DMS153 (cell line): ENCODE results near the gene GRB2.
A peak's percentile ranks its signal among the peaks of the same experiment; 100 is the strongest.
"Not testable (repeated sequence)": the region's sequence is repeated elsewhere in the genome, so short reads cannot be mapped to it uniquely, and the experiment has no call there.

ENCODE experiments used
- DNase-seq: peaks from one replicate; lab custom pipeline; 2025; lab: John Stamatoyannopoulos, UW

GRB2 gene

GRCh38 chr17:75318211-75318610 lies 87.3 kb downstream of the GRB2 start:
- DNase-seq = no peak

GRCh38 chr17:75317671-75318070 lies 87.8 kb downstream of the GRB2 start:
- DNase-seq = no peak

- no peak for DNase-seq
Measured at GRCh38 chr17:75316253-75316652, 89.2 kb downstream of the GRB2 start.

GRCh38 chr17:75315541-75316243 lies 89.8 kb downstream of the GRB2 start:
- no peak for DNase-seq

DNA sequence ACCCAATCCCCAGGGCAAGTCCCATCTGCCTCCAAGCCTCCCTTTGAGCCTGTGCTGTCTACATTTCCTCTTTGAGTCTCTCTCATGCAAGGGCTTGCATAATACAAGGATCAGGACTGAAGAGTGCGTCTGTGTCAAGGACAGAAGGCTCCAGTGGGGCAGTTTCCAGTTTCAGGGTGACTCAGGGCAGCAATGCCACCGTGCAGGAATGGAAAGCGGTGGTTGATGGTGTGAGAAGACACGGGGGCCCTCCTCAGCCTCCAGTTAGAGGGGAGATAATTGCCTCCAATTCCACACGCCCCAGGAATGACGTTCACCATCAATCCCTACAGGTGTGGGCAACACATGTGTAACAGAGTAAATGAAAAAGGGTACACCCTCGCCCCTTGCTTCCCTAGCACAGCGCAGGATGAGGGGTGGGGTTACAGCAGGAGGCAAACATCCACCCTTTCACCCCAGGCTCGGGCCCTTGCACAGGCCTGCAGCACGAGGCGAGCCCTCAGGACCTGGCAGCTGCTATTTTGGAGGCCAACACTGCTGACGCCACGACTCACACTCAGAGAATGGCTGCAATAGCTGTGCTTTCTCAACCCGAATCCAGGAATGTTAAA lies 91.4 kb downstream of the GRB2 start:
- DNase-seq = no peak

DNA sequence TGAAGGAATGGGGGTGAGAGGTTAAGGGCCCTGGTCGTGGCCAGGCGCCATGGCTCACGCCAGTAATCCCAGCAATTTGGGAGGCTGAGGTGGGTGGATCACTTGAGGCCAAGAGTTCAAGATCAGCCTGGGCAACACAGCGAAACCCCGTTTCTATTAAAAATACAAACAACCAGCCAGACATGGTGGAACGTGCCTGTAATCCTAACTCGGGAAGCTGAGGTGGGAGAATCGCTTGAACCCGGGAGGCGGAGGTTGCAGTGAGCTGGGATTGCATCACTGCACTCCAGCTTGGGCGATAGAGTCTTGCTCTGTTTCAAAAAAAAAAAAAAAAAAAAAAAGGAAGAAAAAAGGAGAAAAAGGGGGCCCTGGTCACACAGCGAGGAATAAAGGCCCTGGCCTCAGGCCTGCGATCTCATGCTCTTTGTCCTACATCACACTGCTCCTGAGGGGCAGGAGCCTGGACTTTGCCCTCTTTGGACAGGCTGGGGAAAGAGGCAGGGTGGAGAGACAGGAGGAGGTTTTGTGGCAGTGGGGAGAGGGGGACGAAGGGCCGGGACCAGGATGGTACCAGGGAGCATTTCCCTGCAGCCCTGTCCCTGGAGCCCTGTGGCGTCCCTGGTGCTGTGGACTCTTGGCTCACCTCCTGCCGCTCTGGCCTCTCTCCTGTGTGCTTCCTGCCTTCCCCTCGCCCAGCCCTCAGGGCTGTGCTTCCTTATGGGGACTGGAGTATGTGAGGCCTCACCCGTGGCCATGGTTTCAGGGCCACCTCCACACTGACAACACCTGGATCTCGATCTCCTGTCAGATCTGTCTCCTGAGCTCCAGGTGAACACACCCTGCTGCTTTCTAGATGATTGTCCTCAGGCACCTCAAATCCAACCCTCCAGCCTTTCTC lies 96.5 kb downstream of the GRB2 start:
- no peak for DNase-seq

- DNase-seq = no peak
Measured at GRCh38 chr17:75307957-75308731, 97.3 kb downstream of the GRB2 start.

DNA sequence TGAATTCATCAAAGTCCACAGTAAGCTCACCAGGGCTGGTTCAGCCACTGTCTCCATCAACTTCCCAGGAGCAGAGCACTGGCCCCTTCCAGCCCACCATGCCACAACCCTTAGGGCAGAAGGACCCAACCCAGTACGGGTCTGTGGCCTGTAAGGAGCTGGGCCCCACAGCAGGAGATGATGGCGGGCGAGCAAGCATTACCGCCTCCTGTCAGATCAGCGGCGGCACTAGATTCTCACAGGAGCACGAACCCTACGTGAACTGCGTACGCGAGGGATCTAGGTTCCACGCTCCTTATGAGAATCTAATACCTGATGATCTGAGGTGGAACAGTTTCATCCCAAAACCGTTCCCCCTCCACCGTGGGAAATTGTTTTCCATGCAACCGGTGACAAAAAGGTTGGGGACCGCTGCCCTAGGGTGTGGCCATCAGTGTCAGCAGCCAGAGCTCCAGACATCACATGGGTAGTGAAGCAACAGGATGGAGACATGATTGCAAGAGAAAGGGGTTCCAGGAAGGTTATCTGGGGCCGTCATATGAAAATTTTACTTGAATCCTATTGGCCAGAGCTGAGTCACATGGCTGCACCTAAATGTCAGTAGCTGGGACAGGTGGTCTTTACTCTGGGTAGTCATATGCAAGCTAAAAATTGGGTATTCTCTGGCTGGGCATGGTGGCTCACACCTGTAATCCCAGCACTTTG lies 103.8 kb downstream of the GRB2 start:
- no peak for DNase-seq

- DNase-seq = no peak
Measured at GRCh38 chr17:75301049-75301448, 104.4 kb downstream of the GRB2 start.

DNA sequence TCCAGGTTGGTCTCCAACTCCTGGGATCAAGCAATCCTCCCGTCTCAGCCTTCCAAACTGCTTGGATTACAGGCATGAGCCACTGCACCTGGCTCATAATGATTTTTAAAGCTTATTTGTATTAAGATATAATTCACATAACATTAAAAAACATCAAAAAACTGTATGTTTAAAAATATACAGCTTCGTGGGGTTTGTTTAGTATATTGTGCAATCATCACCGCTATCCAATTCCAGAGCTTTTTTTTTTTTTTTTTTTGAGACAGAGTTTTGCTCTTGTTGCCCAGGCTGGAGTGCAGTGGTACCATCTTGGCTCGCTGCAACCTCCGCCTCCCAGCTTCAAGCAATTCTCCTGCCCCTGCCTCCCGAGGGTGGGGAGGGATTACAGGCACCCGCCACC lies 105.2 kb downstream of the GRB2 start:
- no peak for DNase-seq

DNA sequence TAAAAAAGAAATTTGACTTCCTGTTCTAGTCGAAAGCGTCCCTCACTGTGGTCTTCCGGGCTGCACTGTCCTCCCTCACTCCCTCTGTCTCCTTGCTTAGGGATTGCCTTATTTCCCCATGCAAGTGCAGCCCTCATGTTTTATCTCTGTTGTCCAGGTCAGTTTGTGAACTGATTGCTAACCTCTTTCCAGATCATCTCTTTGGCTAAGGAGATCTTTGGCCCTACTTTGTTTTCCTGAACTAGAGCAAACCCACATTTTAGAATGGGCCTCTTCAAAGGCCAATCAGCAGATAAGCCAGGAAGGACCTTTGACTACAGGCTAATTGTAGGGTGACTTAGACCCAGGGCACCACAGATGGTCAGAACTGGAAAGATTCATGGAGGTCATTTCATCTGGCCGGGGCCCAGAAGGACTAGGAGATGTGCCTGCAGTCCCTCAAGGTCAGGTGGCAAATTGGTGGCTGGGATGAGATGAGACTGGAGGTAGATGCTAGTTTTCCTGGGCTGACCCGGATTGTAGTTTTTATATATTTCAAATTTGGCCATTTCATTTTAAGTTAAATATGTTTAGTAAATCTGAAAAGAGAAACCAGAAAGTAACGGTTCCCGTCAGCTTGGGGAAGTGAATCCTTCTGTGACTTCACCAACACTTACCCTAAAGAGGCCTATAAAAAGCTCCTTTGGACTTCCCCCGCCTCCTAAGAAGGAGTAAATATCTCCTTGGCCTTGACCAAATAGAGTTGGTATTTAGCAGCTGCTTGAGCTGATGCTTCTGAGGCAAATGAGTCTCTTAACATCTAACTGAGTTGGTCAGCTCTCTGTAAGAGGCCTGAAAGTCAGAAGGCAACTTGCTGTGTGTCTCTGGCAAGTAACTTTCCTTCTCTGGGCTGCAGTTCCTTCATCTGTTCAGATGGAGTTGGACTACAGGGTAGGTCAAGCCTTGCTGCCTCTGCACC lies 110.0 kb downstream of the GRB2 start:
- DNase-seq = no peak

DNA sequence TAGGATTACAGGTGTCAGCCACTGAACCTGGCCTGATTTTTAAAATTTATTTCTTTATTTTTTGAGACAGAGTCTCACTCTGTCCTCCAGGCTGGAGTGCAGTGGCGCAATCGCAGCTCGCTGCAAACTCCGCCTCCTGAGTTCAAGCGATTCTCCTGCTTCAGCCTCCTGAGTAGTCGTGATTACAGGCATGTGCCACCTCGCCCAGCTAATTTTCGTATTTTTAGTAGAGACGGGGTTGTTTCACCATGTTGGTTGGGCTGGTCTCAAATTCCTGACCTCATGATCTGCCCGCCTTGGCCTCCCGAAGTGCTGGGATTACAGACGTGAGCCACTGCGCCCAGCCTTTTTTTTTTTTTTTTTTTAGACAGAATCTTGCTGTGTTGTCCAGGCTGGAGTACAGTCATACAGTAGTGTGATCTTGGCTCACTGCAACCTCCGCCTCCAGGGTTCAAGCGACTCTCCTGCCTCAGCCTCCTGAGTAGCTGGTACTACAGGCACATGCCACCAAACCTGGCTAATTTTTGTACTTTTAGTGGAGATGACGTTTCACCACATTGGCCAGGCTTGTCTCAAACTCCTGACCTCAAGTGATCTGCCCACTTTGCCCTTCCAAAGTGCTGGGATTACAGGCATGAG lies 112.5 kb downstream of the GRB2 start:
- not testable (repeated sequence) for DNase-seq

- DNase-seq = no peak
Measured at GRCh38 chr17:75289832-75290337, 115.6 kb downstream of the GRB2 start.

DNA sequence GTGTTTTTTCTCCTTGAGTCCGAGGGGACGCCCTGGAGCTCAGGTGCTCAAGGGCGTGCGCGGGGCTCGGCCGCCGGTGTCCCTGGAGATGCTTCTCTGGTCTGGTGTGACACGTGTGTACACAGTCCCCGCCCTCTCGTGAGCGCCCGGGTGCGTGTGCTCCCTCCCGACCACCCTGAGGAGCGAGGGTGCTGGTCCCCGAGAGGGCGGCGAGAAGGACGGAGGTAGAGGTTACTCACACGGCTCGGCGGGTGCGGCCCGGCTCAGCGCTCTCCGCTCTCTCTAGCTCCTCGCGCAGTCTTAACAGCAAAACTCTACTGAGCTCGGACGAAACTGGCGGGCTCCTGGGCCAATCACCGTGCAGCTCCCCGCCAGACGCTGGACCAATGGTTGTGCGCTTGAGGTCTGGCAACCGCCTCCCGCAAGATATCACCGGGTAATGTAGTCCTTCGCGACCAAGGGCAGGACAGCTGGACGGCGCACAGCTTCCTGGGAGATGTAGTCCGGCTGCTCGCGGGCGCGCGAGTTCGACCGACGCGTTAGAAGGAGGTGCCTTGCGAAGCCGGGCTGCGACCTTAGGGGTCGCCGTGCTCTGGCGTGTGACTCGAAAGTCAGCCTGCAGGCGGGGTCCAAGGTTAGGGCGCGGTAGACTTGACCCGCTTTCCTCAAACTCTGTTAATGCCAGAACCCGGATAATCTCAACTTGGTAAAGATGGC lies 116.2 kb downstream of the GRB2 start, which contains the start of gene SLC25A19:
TSS of gene SLC25A19 (minus strand) at position 319 of the 717 bp plus-strand sequence. CDS start 2,669 bp downstream, outside the sequence.
- DNase-seq = peak; percentile 97

DNA sequence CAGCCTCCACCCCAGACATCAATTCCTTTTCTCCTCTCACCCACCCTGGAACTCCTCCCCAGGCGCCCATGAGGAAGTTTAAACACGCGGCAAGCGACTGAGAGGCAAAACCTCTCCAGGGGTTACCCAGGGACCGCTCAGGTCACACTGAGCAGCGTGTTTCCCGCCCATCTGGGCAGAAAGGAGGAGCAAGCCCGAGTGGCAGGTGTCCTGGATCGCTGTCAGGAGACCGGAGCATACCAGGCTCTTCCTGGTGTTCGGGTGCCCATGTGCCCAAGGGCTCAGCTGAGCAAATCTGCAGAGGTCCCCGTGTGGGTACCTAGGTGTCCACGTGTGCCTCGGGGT lies 116.7 kb downstream of the GRB2 start:
- peak; percentile 31 for DNase-seq

DNA sequence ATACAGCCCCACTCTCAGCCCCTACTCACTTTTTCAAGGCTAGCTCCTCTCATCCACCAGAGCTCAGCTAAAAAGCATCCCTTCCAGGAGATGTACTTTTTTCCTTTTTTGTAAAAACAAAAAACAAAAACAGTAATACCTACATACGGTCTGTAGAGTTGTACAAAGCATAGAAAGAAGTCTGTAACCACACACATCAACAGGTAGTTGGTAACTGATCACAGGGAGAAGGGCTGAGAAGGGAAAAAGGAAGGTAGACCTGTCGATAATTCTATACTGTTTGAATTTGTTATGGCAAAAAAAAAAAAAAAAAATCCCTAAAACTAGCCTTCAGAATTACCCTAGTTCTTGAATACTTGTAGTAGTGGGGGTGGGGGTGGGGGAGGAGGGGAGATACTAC lies 117.1 kb downstream of the GRB2 start:
- DNase-seq = no peak

DNA sequence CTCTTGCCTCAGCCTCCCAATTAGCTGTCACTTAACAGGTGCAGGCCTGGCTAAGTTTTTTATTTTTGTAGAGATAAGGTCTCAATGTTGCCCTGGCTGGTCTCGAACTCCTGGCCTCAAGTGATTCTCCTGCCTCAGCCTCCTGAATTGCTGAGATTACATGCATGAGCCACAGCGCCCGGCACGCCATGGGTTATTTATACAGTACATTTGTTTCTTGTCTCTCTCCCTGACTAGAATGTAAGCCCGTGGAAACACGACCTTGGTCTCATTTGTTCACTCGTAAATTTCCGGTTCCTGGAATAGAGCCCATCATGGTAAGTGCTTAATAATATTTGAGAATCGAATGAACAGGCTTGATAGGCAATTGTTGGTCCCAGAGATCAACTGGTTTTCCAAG lies 118.3 kb downstream of the GRB2 start:
- no peak for DNase-seq

DNA sequence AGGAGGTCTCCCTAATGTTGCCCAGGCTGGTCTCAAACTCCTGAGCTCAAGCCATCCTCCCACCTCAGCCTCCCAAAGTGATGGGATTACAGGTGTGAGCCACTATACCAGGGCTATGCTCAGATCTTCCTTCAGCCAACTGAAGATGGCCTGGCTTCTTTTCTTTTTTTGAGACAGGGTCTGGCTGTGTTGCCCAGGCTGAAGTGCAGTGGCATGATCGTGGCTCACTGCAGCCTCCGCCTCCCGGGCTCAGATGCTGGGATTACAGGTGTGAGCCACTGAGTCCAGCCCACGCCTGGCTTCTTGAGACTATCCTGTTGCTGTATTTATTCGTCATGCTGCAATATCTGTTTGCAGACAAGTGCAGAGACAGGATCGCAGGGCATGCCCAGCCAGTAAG lies 120.4 kb downstream of the GRB2 start:
- DNase-seq = no peak

DNA sequence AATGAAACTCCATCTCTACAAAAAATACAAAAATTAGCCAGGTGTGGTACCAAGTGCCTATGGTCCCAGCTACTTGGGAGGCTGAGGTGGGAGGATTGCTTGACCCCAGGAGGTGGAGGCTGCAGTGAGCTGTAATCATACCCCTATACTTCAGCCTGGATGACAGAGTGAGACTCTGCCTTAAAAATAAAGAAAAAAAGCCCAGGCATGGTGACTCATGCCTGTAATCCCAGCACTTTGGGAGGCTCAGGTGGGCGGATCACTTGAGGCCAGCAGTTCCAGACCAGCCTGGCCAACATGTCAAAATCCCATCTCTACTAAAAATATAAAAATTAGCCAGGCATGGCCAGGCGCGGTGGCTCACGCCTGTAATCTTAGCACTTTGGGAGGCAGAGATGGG lies 125.3 kb downstream of the GRB2 start:
- DNase-seq = not testable (repeated sequence)
